Fibroblast of villous mesenchyme (primary cell): ENCODE measurements around the gene PMPCA. TPM values are rescaled to one million over a fixed set of nuclear protein-coding genes. Genes with fewer than 3 reads are reported as not detected.

Source experiments
- DNase-seq: peaks from one replicate; pipeline ENCODE4 v3.0.0-alpha.2; 2010; ENCODE audit warnings: low read depth
- H3K4me3 ChIP-seq: 2 replicates; pipeline ENCODE4 v1.5.1; 2011; ENCODE audit warnings: low read depth, mild to moderate bottlenecking, low read length
- CTCF ChIP-seq: IDR thresholded peaks from 2 replicates; pipeline ENCODE4 v1.5.1; 2012; ENCODE audit warnings: low read depth, mild to moderate bottlenecking, low read length; ENCODE audit not compliant: insufficient read depth
- total RNA-seq: library from RNA; depleted of rRNA; stranded (reverse); fragments of >200 nt; gene quantifications from 2 replicates; pipeline ENCODE4 v1.2.3, GENCODE V29; 2012

The PMPCA gene
- total RNA-seq, 1 donor = 48.8 TPM

GRCh38 chr9:136451221-136451877, 40.9 kb downstream of the PMPCA start:
- no peak for TF ChIP-seq CTCF

GRCh38 chr9:136453326-136453725, 42.9 kb downstream of the PMPCA start:
- no peak for DNase-seq
- TF ChIP-seq CTCF = no peak
- no peak overlapping the region for H3K4me3 ChIP-seq

More at GRCh38 chr9:136451221-136451877, 40.9 kb downstream of the PMPCA start:
- H3K4me3 ChIP-seq = no peak overlapping the region
- DNase-seq = no peak

GRCh38 chr9:136454026-136454796, 43.8 kb downstream of the PMPCA start:
- DNase-seq = no peak
- no peak overlapping the region for H3K4me3 ChIP-seq
- TF ChIP-seq CTCF = no peak

- no peak for TF ChIP-seq CTCF
- no peak for DNase-seq
- H3K4me3 ChIP-seq = no peak overlapping the region
Observed at GRCh38 chr9:136455043-136456002, 44.9 kb downstream of the PMPCA start.

- H3K4me3 ChIP-seq = no peak overlapping the region
Observed at GRCh38 chr9:136456258-136456657, 45.8 kb downstream of the PMPCA start.

More at GRCh38 chr9:136456258-136456657, 45.8 kb downstream of the PMPCA start:
- TF ChIP-seq CTCF = no peak
- DNase-seq = no peak
